Measurements from ENCODE around the gene IFT52.
A peak's percentile ranks its signal among the peaks of the same experiment; 100 is the strongest.

Gene IFT52

DNA sequence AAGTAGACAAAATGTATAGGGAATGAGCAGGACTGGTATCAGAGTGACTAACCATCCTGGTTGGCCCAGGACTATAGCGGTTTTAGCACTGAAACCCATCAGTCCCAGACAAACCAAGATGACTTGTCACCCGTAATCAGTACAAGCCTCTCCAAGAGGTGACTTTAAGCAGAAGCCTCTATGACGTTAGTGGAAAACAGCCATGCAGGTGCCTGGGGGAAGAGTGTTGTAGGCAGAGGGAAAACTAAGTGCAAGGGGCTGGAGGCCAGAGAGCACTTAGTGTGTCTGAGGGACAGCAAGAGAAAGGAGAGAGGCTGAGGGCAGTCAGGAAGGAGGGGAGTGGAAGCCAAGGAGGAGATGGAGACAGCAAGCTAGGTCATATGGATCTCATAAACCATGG is 29.8 kb upstream of the IFT52 start:
- TF ChIP-seq, protein P1, sequence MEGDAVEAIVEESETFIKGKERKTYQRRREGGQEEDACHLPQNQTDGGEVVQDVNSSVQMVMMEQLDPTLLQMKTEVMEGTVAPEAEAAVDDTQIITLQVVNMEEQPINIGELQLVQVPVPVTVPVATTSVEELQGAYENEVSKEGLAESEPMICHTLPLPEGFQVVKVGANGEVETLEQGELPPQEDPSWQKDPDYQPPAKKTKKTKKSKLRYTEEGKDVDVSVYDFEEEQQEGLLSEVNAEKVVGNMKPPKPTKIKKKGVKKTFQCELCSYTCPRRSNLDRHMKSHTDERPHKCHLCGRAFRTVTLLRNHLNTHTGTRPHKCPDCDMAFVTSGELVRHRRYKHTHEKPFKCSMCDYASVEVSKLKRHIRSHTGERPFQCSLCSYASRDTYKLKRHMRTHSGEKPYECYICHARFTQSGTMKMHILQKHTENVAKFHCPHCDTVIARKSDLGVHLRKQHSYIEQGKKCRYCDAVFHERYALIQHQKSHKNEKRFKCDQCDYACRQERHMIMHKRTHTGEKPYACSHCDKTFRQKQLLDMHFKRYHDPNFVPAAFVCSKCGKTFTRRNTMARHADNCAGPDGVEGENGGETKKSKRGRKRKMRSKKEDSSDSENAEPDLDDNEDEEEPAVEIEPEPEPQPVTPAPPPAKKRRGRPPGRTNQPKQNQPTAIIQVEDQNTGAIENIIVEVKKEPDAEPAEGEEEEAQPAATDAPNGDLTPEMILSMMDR (IDR thresholded peaks at IDR 0.05; ENCODE audit: extremely low read depth, missing control alignments): no peak
- no peak for DNase-seq (ENCODE audit: low spot score)

DNA sequence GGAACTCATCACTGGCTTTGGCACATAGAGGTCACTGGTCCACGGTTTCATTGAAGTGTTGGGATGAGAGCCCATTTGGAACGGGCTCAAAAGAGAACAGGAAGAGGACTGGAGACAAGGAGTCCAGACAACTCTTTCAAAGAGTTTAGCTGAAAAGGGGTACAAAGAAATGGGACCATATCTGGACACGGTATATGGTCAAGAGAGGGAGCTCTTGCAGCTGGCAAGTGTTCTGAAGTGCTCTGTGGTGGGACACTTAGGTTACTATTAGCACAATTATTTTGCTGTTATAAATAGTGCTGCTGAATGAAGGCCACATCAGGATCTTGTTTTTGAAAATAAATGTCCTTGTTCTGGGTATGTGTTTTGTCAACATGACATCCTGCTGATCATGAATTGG is 27.3 kb upstream of the IFT52 start:
- TF ChIP-seq, protein P1 (IDR thresholded peaks at IDR 0.05; ENCODE audit: extremely low read depth, missing control alignments): peak; percentile 15
- peak; percentile 31 for DNase-seq (ENCODE audit: low spot score)

DNA sequence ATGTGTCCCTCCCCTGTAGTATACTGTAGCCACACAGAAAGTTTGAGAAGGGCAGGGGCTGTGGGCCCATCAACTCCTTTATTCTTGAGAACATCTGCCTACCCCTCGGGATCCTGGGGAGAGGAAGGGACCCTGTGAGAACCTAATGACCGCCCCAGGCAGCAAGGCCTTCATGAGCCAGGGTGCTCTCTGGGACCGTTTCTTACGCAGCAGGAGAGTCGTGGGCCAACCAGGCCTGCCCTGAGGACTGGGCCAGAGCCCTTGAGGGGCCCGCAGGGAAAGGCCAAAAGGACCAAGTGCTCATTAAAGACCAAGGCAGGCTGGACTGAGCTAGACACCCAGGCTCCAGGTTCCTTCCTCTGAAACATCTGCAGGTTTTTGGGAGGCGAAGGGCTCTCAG is 26.7 kb upstream of the IFT52 start:
- TF ChIP-seq, protein P1 (IDR thresholded peaks at IDR 0.05; ENCODE audit: extremely low read depth, missing control alignments): no peak
- no peak for DNase-seq (ENCODE audit: low spot score)

DNA sequence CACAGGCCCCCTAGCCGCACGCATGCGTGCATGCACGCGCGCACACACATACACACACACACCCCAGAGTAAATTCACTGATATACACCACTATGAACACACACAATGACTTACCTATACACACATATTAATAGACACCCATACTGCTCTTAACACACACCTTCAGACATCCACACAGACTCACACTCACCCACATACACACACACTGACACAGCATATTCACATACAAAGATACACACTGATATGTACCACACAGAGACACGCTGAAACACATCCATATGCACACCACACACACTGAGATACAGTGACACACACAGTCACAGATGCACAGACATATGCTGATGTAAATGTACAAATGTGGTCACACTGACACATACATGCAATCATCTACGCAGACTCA is 26.3 kb upstream of the IFT52 start:
- DNase-seq (ENCODE audit: low spot score): no peak
- TF ChIP-seq, protein P1 (IDR thresholded peaks at IDR 0.05; ENCODE audit: extremely low read depth, missing control alignments): no peak

DNA sequence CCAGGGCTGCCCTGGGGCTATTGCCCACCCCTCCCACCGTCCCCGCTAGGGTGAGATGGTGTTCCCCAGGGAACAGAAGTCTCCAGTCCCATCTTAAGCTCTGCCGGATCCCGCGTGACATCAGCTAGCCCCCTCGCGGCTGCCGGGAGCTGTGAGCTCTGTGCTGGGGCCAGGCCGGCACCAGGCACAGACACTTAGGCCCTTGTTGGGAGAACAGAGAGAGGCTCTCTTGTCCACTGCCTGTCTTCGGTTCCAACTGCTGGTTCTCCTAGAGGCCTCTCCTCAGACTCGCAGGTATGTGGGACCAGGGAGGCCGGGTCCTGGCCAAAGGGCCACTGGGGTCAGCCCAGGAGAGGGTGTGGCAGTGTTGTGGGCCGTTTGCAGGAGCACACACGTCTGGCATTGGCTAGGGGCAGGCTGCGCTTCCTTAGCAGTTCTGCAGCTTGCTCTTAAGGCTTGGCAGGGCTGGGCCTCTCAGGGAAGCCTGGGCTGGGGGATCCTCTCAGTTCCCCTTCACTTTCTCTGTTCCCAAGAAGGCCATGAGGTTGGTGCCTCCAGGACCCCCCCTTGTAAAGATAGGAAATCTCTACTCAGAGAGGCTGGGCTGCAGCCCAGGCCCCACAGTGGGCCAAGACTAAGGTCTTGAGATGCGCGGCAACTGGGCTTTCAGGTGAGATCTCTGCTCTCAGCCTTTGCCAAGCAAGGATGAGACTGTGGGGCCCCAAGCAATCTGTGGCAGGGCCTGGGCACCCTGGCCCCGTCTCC is 25.6 kb upstream of the IFT52 start:
- TF ChIP-seq, protein P1 (IDR thresholded peaks at IDR 0.05; ENCODE audit: extremely low read depth, missing control alignments): no peak
- no peak for DNase-seq (ENCODE audit: low spot score)

DNA sequence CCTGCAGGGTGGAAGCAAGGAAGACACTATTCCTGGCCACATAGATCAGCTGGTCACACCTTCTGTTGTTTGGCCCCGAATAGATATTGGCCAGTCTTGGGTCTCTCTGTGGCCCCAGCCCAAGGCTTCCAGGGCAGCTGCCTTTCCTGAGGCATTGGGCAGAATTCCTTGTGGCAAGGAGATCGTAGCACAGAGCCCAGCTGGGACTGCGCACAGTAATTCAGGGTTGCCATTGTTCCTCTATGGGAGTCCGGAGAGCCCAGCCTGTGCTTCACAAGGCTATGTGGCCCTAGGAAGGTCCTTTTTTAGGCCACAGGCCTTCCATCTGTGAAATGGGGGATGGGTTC is 25.0 kb upstream of the IFT52 start:
- TF ChIP-seq, protein P1 (IDR thresholded peaks at IDR 0.05; ENCODE audit: extremely low read depth, missing control alignments): no peak
- DNase-seq (ENCODE audit: low spot score): no peak

DNA sequence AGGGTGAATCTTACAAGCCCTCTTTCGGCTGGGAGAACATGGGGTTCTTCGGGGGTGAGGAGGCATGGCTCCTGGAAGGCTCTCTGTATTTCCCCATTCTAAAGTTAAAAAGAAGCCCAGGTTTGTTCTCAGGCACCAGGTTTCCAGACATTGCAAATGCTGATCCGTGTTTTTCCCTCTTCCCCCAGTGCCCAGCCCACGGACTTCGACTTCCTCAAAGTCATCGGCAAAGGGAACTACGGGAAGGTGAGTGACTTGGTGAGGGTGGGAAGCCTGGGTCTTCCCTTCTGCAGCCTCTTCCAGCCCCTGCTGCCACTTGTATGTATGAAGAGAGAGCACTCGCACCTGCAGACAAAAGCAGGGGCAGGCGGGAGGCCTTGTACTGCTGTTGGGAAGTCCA is 23.3 kb upstream of the IFT52 start:
- DNase-seq (ENCODE audit: low spot score): no peak

More for the DNA sequence above, 23.3 kb upstream of the IFT52 start:
- TF ChIP-seq, protein P1 (IDR thresholded peaks at IDR 0.05; ENCODE audit: extremely low read depth, missing control alignments): no peak

Measured in GM20000 (cell line).